Small intestine (tissue), 7 donors: ENCODE results near the gene ZMPSTE24. TPM values are rescaled to one million over a fixed set of nuclear protein-coding genes. Genes with fewer than 3 reads are reported as not detected.

Experiments
- DNase-seq, 2 donors: peaks; one replicate each; pipeline versions ENCODE4 v3.0.0 to v3.0.0-alpha.2; 2013
- FAIRE-seq: peaks from 2 replicates; lab custom pipeline; 2012; peaks lifted over from hg19 to GRCh38; lab: Jason Lieb, UNC
- H3K27ac ChIP-seq, 3 donors: one replicate each; pipeline ENCODE4 v1.5.1; 2013; ENCODE audit warnings: low read length in 2 of 3, mild to moderate bottlenecking in 2 of 3, control low read depth in 1 of 3, inconsistent platforms in 1 of 3, low read depth in 1 of 3, moderate library complexity in 1 of 3
- H3K27me3 ChIP-seq, 3 donors: one replicate each; pipeline ENCODE4 v1.6.1; 2013; ENCODE audit warnings: low read length in 3 of 3, inconsistent platforms in 1 of 3; ENCODE audit not compliant: control insufficient read depth in 3 of 3, insufficient read depth in 3 of 3
- H3K36me3 ChIP-seq, 3 donors: one replicate each; pipeline ENCODE4 v1.6.1; 2013; ENCODE audit warnings: low read length in 3 of 3, inconsistent platforms in 1 of 3, low read depth in 1 of 3, mild to moderate bottlenecking in 1 of 3, moderate library complexity in 1 of 3; ENCODE audit not compliant: control insufficient read depth in 3 of 3, insufficient read depth in 2 of 3
- H3K4me1 ChIP-seq, 3 donors: one replicate each; pipeline ENCODE4 v1.6.1; 2013; ENCODE audit warnings: low read length in 2 of 3, inconsistent platforms in 1 of 3, low read depth in 1 of 3, mild to moderate bottlenecking in 1 of 3, moderate library complexity in 1 of 3; ENCODE audit not compliant: control insufficient read depth in 3 of 3, insufficient read depth in 2 of 3
- H3K4me3 ChIP-seq, 3 donors: one replicate each; pipeline ENCODE4 v1.5.1; 2013; ENCODE audit warnings: low read length in 3 of 3, control low read depth in 1 of 3, inconsistent platforms in 1 of 3, low read depth in 1 of 3, mild to moderate bottlenecking in 1 of 3, moderate library complexity in 1 of 3
- H3K9me3 ChIP-seq, 2 donors: one replicate each; pipeline ENCODE4 v1.6.1; 2013; ENCODE audit warnings: low read depth in 1 of 2, low read length in 1 of 2; ENCODE audit not compliant: control insufficient read depth in 2 of 2, insufficient read depth in 1 of 2
- WGBS, 3 donors: extraction: QIAGEN DNeasy Blood & Tissue Kit; methylation state at CpG; one replicate each; pipeline ENCODE4 v1.1.7; 2013; 5-methylcytosine and 5-hydroxymethylcytosine counted together
- polyA plus RNA-seq, 4 donors: library from polyadenylated mRNA; stranded (reverse) in 3 of 4; unstranded in 1 of 4; fragments of 200-250 nt in 3 of 4; fragments of 120-200 nt in 1 of 4; gene quantifications; one replicate each; pipeline versions ENCODE4 v1.2.1 to v1.2.3, GENCODE V29; 2013
- donor health status: healthy with polysubstance abuse.
- donor health status: control.
- donor health status: control.
- donor health status: Bipolar disorder and iron deficiency.
- donor health status: healthy.

ZMPSTE24 gene
- polyA plus RNA-seq, 4 donors, result 9.8 to 45.0 (median 22.2) TPM

GRCh38 chr1:40302475-40302874 is 44.4 kb downstream of the ZMPSTE24 start:
- 87 to 96% (median 91%) methylated on average over 13 of the region's 13 CpGs for whole genome bisulfite sequencing, 3 donors
- no peak for DNase-seq
- Histone ChIP-seq H3K36me3 (peaks cover 0 to 8% (median 0%) of the 10 kb centered on the region in 3 donors), H3K9me3 (no peaks in the 10 kb centered on the region), H3K27me3 (peaks cover 0 to 17% (median 0%) of the 10 kb centered on the region in 3 donors), H3K4me3 (no peak overlapping the region), H3K4me1 (no peaks in the 10 kb centered on the region), H3K27ac (no peak overlapping the region)
- no peak for FAIRE-seq

- H3K27ac ChIP-seq, result no peak overlapping the region
- DNase-seq, result no peak
- peaks cover 0 to 17% (median 0%) of the 10 kb centered on the region in 3 donors for H3K27me3 ChIP-seq
- H3K4me1 ChIP-seq, result no peaks in the 10 kb centered on the region
- 83 to 92% (median 84%) methylated on average over 33 to 38 of the region's 38 CpGs for WGBS, 3 donors
- peaks cover 0 to 10% (median 0%) of the 10 kb centered on the region in 3 donors for H3K36me3 ChIP-seq
- H3K4me3 ChIP-seq, result no peak overlapping the region
- H3K9me3 ChIP-seq, result no peaks in the 10 kb centered on the region
- no peak for FAIRE-seq
Measured at GRCh38 chr1:40303051-40303771, 45.2 kb downstream of the ZMPSTE24 start.

- H3K9me3 ChIP-seq, result no peaks in the 10 kb centered on the region
- DNase-seq (no peak), FAIRE-seq (no peak)
- no peak overlapping the region for H3K4me3 ChIP-seq
- H3K27me3 ChIP-seq, result peaks cover 0 to 17% (median 0%) of the 10 kb centered on the region in 3 donors
- H3K27ac ChIP-seq, result no peak overlapping the region
- 72 to 85% (median 76%) methylated on average over 19 to 33 of the region's 33 CpGs for WGBS, 3 donors
- no peaks in the 10 kb centered on the region for H3K4me1 ChIP-seq
- peaks cover 0 to 10% (median 0%) of the 10 kb centered on the region in 3 donors for H3K36me3 ChIP-seq
Measured at GRCh38 chr1:40303790-40304189, 45.8 kb downstream of the ZMPSTE24 start.

GRCh38 chr1:40305451-40305850 is 47.4 kb downstream of the ZMPSTE24 start:
- no peak overlapping the region for H3K27ac ChIP-seq
- DNase-seq, result no peak
- WGBS, 3 donors, result 78 to 86% (median 81%) methylated on average over 5 of the region's 5 CpGs

GRCh38 chr1:40305871-40306270 is 47.8 kb downstream of the ZMPSTE24 start:
- no peaks in the 10 kb centered on the region for H3K9me3 ChIP-seq
- no peaks in the 10 kb centered on the region for H3K4me1 ChIP-seq
- H3K27ac ChIP-seq, result no peak overlapping the region
- peaks cover 0 to 7% (median 0%) of the 10 kb centered on the region in 3 donors for H3K36me3 ChIP-seq
- WGBS, 3 donors, result 83 to 97% (median 93%) methylated on average over 2 of the region's 2 CpGs
- no peak overlapping the region for H3K4me3 ChIP-seq
- FAIRE-seq (no peak), DNase-seq (no peak)
- peaks cover 0 to 14% (median 0%) of the 10 kb centered on the region in 3 donors for H3K27me3 ChIP-seq

More at GRCh38 chr1:40305451-40305850, 47.4 kb downstream of the ZMPSTE24 start:
- Histone ChIP-seq H3K9me3 (no peaks in the 10 kb centered on the region), H3K27me3 (peaks cover 0 to 14% (median 0%) of the 10 kb centered on the region in 3 donors), H3K36me3 (peaks cover 0 to 10% (median 0%) of the 10 kb centered on the region in 3 donors), H3K4me3 (no peak overlapping the region), H3K4me1 (no peaks in the 10 kb centered on the region)
- no peak for FAIRE-seq

- no peak for FAIRE-seq
- peaks cover 0 to 5% (median 0%) of the 10 kb centered on the region in 3 donors for H3K36me3 ChIP-seq
- 79 to 90% (median 79%) methylated on average over 4 of the region's 4 CpGs for WGBS, 3 donors
Measured at GRCh38 chr1:40306296-40306695, 48.3 kb downstream of the ZMPSTE24 start.

GRCh38 chr1:40307186-40307585 is 49.1 kb downstream of the ZMPSTE24 start:
- no peak for FAIRE-seq
- H3K27ac ChIP-seq, result no peak overlapping the region

More at GRCh38 chr1:40306296-40306695, 48.3 kb downstream of the ZMPSTE24 start:
- Histone ChIP-seq H3K9me3 (no peaks in the 10 kb centered on the region), H3K27me3 (peaks cover 0 to 14% (median 0%) of the 10 kb centered on the region in 3 donors), H3K4me1 (no peaks in the 10 kb centered on the region), H3K4me3 (no peak overlapping the region), H3K27ac (no peak overlapping the region)
- DNase-seq, result no peak

GRCh38 chr1:40308036-40308727 is 50.1 kb downstream of the ZMPSTE24 start:
- Histone ChIP-seq H3K36me3 (peaks cover 0 to 5% (median 0%) of the 10 kb centered on the region in 3 donors), H3K27ac (no peak overlapping the region), H3K27me3 (peaks cover 0 to 10% (median 0%) of the 10 kb centered on the region in 3 donors), H3K4me3 (no peak overlapping the region), H3K4me1 (peaks cover 0 to 16% (median 3%) of the 10 kb centered on the region in 3 donors), H3K9me3 (no peaks in the 10 kb centered on the region)
- FAIRE-seq (no peak), DNase-seq (no peak)
- WGBS, 3 donors, result 85 to 90% (median 88%) methylated on average over 6 of the region's 6 CpGs

More at GRCh38 chr1:40307186-40307585, 49.1 kb downstream of the ZMPSTE24 start:
- H3K4me3 ChIP-seq, result no peak overlapping the region
- H3K4me1 ChIP-seq, result peaks cover 0 to 6% (median 0%) of the 10 kb centered on the region in 3 donors
- WGBS, 3 donors, result 92 to 96% (median 93%) methylated on average over 6 of the region's 6 CpGs
- H3K36me3 ChIP-seq, result peaks cover 0 to 5% (median 0%) of the 10 kb centered on the region in 3 donors
- no peak for DNase-seq
- no peaks in the 10 kb centered on the region for H3K9me3 ChIP-seq
- peaks cover 0 to 14% (median 0%) of the 10 kb centered on the region in 3 donors for H3K27me3 ChIP-seq
